Measurements from ENCODE around the gene SLC6A18. TPM values are rescaled to one million over a fixed set of nuclear protein-coding genes. Genes with fewer than 3 reads are reported as not detected.
"Not testable (repeated sequence)": the region's sequence is repeated elsewhere in the genome, so short reads cannot be mapped to it uniquely, and the experiment has no call there.

The SLC6A18 gene
- total RNA-seq, 3 donors from 2014 or later: 0.89 TPM; not detected in 2

DNA sequence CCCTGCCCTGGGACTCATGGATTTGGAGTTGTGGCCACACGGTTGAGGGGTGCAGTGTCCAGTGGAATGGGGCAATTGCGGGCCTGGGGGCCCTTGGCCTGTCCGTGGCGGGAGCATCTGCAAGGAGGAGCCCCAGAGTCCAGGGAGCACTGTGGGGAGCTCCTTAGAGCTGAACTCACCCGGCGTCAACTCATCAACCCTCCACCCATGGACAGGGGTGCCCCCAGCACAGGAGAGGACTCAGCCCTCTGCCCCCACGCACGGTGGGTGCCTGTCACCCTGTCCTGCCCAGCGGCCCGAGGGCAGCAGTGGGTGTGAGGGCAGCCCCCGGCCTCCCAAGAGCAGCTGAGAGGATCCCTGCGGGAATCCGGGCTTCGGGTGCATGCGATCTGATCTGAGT is 550 bp upstream of the SLC6A18 start:
- H3K4me1 ChIP-seq (ENCODE audit: low read depth): no peaks in the 10 kb centered on the region
- TF ChIP-seq, protein P1, sequence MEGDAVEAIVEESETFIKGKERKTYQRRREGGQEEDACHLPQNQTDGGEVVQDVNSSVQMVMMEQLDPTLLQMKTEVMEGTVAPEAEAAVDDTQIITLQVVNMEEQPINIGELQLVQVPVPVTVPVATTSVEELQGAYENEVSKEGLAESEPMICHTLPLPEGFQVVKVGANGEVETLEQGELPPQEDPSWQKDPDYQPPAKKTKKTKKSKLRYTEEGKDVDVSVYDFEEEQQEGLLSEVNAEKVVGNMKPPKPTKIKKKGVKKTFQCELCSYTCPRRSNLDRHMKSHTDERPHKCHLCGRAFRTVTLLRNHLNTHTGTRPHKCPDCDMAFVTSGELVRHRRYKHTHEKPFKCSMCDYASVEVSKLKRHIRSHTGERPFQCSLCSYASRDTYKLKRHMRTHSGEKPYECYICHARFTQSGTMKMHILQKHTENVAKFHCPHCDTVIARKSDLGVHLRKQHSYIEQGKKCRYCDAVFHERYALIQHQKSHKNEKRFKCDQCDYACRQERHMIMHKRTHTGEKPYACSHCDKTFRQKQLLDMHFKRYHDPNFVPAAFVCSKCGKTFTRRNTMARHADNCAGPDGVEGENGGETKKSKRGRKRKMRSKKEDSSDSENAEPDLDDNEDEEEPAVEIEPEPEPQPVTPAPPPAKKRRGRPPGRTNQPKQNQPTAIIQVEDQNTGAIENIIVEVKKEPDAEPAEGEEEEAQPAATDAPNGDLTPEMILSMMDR (IDR thresholded peaks at IDR 0.05): no peak
- no peaks in the 10 kb centered on the region for H3K9me3 ChIP-seq
- no peaks in the 10 kb centered on the region for H3K36me3 ChIP-seq (ENCODE audit: low read depth)
- intact Hi-C loops (cut with DNase I, micrococcal nuclease): no loop called here
- DNase-seq (no peak), ATAC-seq (no peak)
- H3K4me3 ChIP-seq: no peak overlapping the region

DNA sequence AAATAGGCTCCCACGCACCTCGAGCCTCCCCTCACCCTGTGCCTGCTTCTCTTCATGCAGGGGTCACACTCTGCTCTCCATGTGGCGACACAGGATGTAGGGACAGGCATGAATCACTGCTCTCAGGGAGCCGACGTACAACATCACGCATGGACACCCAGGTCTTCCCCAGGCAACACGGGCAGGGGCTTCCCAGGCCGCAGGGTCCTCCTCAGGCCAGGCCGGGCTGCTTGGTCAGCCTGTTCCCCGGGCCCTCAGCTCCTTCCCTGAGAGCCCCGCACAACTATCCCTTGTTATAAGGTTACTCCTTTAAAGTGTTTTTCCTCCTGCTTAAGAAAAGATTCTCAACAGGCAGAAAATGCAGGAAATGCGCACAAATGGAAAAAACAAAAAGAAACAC is 1.1 kb downstream of the SLC6A18 start:
- no peak for DNase-seq
- Histone ChIP-seq H3K9me3 (no peaks in the 10 kb centered on the region), H3K4me1 (ENCODE audit: low read depth) (no peaks in the 10 kb centered on the region), H3K4me3 (no peak overlapping the region), H3K36me3 (ENCODE audit: low read depth) (no peaks in the 10 kb centered on the region)
- intact Hi-C loops (cut with DNase I, micrococcal nuclease): no loop called here
- no peak for ATAC-seq
- TF ChIP-seq, protein P1 (IDR thresholded peaks at IDR 0.05): no peak

DNA sequence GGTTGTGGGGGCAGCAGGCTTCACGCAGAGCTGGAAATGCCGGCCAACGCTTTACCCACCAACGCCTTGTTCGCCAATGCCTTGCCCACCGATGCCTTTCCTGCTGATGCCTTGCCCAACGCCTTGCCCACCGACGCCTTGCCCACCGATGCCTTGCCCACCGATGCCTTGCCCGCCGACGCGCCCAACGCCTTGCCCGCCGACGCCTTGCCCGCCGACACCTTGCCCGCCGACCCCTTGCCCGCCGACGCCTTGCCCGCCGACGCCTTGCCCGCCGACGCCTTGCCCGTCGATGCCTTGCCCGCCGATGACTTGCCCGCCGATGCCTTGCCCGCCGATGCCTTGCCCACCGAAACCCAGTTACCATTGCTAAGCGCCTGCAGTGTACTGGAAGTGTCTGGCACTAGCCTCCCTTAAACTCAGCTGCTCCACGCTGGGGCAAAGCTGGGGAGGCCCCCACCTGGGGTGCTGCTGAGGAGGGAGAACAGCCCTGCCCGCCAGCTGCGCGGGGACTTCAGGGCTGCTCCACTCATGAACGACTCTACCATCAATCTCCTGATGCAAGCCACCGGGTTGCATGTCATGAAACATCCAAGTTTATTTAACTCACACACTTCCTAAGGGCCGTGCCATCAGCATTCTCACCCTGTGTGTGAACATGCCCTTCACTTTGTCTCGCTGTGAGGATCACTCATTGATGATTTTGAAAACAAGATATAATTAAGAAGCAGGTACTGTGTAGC is 1.8 kb downstream of the SLC6A18 start:
- intact Hi-C loops (cut with DNase I, micrococcal nuclease): no loop called here
- no peak for ATAC-seq
- Histone ChIP-seq H3K4me1 (ENCODE audit: low read depth) (no peaks in the 10 kb centered on the region), H3K36me3 (ENCODE audit: low read depth) (no peaks in the 10 kb centered on the region), H3K9me3 (no peaks in the 10 kb centered on the region), H3K4me3 (no peak overlapping the region)
- no peak for DNase-seq
- TF ChIP-seq, protein P1 (IDR thresholded peaks at IDR 0.05): no peak

DNA sequence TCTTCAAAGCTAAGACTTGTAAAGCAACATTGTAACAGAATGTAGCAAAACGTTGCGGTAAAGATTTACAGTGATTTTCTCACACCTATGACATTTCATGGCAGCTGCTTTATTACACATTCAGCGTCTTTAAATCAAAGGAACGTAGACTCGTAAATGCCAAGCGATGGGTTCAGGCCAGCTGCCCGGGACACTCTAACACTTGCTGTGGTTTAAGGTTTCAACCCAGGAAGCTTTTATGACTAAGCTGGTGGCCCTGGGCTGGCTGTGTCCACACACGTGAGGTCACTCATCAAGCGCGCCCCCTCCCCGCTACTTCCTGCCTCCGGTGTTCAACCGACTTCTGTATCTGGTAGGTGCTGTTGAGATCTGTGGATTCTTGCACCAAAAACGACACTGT is 2.5 kb downstream of the SLC6A18 start:
- Histone ChIP-seq H3K4me3 (no peak overlapping the region), H3K36me3 (ENCODE audit: low read depth) (no peaks in the 10 kb centered on the region), H3K4me1 (ENCODE audit: low read depth) (no peaks in the 10 kb centered on the region), H3K9me3 (no peaks in the 10 kb centered on the region)
- DNase-seq (peak in 1 of 3 donors; percentile 21), ATAC-seq (peak; percentile 73)
- intact Hi-C loops (cut with DNase I, micrococcal nuclease): no loop called here
- TF ChIP-seq, protein P1 (IDR thresholded peaks at IDR 0.05): no peak

DNA sequence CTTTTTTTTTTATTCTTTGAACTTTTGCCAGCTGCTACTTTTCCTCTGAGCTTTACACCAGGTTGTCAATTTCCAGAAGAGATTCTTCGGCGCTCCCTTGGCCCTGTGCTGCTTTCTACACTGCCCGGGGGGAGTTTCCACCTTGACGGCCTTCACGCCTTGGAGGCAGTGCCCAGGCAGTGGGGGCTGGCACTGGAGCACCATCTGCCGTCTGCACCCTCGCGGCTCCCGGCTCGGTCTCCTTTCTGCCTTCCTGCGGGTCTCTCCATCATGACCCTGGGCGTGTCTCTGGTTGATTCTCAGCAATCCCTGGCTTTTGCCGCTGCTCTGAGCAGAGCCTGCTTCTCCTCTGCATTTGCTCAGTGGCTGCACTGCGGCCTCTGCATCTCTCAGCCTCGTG is 2.9 kb downstream of the SLC6A18 start:
- no peaks in the 10 kb centered on the region for H3K36me3 ChIP-seq (ENCODE audit: low read depth)
- H3K4me1 ChIP-seq (ENCODE audit: low read depth): no peaks in the 10 kb centered on the region
- DNase-seq (no peak), ATAC-seq (peak; percentile 5)
- intact Hi-C loops (cut with DNase I, micrococcal nuclease): no loop called here
- H3K4me3 ChIP-seq: no peak overlapping the region
- H3K9me3 ChIP-seq: no peaks in the 10 kb centered on the region
- TF ChIP-seq, protein P1 (IDR thresholded peaks at IDR 0.05): no peak

DNA sequence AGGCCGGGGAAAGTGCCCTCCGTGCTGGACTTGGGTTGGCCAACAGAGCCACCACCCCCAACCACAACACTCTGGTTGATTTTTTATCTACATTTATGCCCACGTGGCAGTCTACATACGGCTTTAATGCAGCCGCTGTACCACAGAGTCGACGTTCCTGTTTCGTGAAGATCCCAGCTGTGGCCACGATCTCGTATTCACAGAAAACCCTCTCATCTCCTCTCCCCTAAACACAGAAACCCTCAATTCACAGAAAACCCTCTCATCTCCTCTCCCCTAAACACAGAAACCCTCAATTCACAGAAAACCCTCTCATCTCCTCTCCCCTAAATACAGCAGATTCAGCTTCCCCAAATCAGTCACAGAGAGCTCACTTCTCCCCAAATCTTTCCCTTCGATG is 3.8 kb downstream of the SLC6A18 start:
- H3K4me3 ChIP-seq; intact Hi-C loops (cut with DNase I, micrococcal nuclease); H3K36me3 ChIP-seq (ENCODE audit: low read depth); ATAC-seq; DNase-seq; H3K9me3 ChIP-seq; H3K4me1 ChIP-seq (ENCODE audit: low read depth): not testable (repeated sequence)

All from mucosa of descending colon (tissue), 3 donors.